DMS114 treated with DMSO at 0.1 percent for 48 hours (cell line): ENCODE results near the gene HCST.
"Not testable (repeated sequence)": the region's sequence is repeated elsewhere in the genome, so short reads cannot be mapped to it uniquely, and the experiment has no call there.

Experiments used
- DNase-seq: peaks from one replicate; lab custom pipeline; 2025; ENCODE audit not compliant: unreplicated experiment; lab: John Stamatoyannopoulos, UW

HCST gene

DNA sequence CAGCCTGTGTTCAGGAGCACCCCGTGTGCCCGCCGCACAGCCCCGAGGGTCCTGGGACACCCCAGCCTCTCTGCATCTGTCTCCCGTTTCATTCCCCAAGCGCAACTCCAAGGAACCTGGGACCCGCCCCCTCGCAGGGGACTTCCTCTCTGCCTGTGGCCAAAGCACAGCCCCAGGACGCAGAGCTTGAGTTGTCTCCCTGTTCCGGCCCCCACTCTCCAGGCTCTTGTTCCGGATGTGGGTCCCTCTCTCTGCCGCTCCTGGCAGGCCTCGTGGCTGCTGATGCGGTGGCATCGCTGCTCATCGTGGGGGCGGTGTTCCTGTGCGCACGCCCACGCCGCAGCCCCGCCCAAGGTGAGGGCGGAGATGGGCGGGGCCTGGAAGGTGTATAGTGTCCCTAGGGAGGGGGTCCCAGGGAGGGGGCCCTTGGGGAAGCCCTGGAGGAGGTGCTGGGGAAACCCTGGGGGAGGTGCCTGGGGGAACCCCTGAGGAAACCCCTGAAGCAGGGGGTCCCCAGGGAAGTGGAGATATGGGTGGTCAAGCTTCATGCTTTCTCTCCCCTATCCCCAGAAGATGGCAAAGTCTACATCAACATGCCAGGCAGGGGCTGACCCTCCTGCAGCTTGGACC lies 1.3 kb downstream of the HCST start:
- peak; percentile 46 for DNase-seq

DNA sequence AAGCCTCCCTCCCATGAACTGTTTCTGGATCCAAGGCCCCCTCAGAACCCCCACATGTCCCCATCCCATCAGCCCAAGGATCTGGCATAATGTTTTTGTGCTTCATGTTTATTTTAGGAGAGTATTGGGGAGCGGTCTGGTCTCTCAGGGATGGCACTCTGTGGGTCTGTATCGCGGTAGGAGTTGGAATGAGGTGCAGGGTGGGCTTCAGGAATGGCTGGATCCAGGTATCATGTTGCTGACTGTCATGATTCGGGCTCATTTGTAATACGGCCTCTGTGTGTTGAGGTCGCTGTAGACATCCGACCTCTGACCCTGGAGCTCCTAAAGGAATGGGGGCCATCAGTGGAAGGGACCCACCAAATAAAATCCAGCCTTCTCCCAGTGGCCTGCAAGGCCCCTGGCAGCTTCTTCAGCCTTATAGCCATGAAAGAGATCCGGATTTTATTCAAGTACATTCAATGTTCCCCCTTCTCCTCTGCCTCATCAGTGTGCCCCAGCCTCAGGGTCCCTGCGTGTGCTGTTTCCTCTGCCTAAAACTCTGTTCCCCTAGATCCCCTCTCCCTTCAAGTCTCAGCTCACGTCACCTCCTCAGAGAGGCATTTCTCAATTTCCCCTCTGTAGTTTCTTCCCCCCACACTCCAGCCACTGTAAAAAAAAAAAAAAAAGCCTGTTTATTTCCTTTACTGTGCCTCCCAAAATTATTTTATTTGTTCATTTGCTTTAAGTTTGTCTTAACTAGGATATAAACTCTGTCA lies 2.2 kb downstream of the HCST start:
- no peak for DNase-seq

DNA sequence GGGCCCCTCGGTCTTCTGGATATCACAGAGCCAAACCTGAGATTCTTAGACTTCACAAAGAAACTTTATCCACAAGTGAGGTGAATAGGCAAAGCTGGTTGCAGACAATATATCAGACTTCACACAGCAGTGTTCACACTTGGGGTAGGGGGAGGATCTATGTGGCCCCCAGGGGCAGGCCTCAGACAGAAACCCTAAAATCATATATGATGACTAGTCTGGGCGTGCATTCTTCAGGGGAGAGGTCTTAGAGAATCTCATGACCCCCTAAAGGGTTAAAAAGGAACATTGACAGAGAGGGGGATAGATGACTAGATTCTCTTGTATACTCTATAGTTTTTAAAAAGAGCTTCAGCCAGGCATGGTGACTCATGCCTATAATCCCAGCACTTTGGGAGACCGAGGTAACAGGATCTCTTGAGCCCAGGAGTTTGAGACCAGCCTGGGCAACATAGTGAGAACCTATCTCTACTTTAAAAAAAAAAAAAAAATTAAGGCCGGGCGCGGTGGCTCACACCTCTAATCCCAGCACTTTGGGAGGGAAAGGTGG lies 2.9 kb downstream of the HCST start:
- DNase-seq, result no peak

DNA sequence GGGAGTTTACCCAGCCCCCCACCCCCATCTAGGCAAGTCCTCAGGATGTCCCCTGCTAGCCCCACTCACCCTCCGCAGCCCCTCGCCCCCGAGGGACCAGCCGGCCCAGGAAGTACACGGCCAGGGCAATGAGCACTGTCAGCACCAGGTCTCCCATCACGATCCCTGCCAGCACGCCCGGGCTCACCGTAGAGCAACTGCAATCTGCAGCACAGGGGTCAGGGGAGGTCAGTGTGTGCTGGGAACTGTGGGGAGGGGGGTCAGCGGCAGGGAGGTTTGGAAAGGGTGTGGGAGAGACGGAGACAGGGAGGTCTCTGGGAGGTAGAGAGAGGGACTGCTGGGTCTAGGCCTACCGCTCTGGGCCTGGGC lies 5.0 kb downstream of the HCST start:
- no peak for DNase-seq

DNA sequence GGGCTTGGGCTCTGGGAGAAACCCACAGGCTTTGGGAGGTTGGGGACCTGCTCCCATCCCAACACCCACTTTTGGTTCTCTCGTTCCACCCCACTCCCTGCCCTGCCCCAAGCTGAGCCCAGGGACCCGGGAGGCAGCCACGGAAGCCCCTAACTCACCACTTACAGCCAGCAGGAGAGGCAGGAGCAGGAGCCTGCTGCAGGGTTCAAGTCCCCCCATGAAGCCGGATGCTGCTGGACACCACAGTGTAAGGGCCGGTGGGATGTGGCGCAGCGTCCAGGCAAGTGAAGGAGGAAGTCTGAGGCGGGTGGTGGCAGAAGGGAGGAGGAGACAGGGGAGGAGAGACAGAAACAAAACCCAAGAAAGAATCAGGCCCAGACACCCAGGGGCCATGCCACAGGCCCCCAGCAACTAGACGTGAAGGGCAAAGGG lies 5.7 kb downstream of the HCST start, which contains the start of gene TYROBP:
Gene TYROBP, minus strand, starts transcription at position 286 of the 432 bp plus-strand sequence. Its CDS starts 67 bp downstream, at position 219.
- no peak for DNase-seq

DNA sequence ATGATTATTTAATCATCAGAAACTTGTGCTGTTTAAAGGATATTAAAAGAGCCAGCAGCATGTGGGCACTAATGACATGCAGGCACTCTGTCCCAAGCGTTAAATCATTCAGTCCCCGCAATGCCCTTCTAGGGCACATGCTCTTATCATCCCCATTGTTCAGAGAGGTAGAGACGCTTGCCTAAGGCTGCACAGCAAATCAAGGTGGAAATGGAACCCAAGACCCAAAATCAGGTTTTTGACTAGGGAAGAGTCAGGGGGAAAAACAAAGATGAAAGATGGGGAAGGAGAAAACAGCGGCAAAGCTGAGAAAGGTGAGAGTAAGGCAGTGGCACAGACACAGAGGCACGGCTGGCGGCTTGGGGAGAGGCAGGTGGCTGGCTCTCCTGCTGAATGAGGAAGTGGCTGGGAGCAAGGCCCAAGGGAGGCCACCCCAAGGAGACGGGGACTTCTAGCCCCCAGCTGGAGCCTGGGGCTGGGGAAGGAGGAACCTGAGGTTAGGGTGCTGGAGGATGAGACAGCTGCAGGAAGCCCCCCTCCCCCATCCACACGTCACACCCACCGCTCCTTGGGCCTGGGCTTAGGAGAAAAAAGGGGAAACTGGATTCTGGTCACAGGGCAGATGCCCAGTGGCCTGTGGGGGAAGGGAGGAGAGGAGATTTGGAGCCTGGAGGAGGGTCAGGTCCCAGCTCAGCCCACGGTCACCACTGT lies 6.8 kb downstream of the HCST start:
- no peak for DNase-seq

DNA sequence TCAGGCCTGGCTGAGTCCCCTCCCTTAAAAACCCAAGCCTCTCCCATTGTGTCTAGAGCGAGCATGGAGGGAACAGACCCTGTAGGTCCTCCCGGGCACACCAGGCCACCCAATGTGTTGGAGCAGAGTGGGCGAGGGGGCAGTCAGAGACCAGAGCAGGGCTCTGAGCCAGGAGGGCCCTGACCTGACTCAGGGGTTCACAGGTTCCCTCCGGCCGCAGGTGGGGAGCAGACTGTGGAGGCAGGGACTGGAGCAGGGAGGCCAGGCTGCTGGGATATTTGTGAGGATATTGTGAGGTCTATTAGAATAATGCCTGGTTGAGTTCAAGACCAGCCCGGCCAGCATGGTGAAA lies 7.3 kb downstream of the HCST start:
- DNase-seq, result no peak

DNA sequence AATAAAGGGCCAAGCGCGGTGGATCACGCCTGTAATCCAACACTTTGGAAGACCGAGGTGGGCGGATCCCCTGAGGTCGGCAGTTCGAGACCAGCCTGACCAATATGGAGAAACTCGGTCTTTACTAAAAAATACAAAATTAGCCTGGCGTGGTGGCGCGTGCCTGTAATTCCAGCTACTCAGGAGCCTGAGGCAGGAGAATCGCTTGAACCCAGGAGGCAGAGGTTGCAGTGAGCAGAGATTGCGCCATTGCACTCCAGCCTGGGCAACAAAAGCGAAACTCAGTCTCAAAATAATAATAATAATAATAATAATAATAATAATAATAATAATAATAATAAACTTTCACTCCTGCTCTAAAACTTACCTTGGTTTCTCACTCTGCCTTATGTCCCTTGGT lies 8.0 kb downstream of the HCST start:
- not testable (repeated sequence) for DNase-seq

DNA sequence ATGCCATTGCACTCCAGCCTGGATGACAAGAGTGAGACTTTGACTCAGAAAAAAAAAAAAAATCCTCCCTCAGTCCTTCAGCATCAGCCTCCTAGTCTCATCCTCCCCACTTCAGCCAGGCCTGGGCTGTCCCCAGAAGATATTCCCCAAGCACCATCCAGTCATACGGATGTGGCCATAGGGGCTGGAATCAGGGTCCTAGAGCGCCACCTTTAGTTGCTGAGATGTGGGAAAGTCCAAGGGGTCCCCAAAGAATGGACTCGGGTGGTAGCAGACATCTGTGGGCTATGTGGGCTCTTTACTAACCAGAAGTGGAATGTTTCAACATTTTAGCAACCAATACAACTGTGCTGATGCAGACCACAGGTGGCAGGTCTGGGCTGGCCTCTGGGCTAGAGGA lies 8.8 kb downstream of the HCST start:
- DNase-seq, result no peak

DNA sequence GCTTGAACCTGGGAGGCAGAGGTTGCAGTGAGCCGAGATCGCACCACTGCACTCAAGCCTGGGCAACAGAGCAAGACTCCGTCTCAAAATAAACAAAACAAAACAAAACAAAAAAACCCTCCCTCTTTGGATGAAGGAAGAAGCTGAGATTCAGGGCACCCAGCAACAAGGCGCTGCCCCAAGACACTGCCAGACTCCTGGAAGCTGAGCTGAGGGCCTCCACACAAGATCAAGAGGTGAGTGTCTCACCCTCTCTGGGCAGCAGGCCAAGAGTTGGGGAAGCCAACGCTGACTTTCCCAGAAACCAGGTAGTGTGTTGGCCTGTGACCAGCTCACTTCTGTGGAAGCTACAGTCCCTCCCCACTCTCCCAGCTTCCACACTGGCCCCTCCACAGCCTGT lies 9.5 kb downstream of the HCST start:
- no peak for DNase-seq

DNA sequence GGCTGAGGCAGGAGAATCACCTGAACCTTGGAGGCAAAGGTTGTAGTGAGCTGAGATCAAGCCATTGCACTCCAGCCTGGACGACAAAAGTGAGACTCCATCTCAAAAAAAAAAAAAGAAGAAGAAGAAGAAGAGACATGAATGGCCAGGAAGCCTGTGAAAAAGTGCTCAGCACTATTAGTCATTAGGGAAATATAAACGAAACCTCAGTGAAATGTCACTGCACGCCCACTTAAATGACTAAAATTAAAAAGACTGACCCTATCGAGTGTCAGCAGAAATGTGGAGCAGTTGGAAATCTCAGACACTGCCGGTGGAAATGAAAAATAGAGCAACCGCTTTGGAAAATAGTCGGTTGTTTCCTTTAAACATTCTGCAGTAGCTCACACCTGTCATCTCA lies 11.3 kb downstream of the HCST start:
- DNase-seq, result no peak

DNA sequence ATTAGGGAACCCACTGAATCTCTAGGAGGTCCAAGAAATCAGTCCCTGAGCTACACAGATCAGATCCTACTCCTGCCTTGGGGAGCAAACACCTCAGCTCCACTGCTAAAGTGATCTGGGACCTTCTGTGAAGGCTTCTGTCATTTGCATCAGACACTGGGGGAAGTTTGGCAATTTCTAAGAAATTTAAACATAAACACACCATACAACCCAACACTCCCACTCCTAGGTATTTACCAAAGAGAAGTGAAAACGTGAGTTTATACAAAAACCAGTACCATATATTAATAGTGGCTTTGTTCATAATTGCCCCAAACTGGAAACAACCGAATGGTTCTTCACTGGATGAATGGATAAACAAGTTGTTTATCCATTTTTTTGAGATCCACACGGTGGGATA lies 13.1 kb downstream of the HCST start:
- DNase-seq, result no peak

DNA sequence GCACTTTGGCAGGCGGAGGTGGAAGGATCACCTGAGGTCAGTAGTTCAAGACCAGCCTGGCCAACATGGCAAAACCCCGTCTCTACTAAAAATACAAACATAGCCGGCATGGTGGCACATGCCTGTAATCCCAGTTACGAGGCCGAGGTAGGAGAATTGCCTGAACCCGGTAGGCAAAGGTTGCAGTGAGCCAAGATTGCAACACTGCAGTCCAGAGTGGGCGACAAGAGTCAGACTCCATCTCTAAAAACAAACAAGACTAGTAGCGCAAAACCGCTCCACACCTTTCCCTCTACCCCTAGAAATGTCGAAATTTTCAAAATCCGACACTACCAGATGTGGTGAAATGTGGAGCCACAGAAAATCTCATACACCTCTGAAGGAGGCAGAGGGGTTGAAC lies 17.0 kb downstream of the HCST start:
- no peak for DNase-seq

DNA sequence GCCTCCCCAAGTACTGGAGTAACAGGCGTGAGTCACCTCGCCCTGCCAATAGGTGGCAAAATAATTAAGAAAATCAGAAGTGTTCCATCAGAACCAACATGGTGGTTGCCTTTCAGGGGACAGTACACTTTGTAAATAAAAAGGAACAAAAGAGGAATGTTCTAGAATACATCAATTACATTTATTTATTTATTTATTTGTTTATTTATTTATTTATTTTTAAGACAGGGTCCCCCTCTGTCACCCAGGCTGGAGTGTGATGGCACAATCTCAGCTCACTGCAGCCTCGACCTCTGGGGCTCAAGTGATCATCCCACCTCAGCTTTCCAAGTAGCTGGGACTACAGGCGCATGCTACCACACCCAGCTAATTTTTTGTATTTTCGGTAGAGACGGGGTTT lies 18.7 kb downstream of the HCST start:
- no peak for DNase-seq

DNA sequence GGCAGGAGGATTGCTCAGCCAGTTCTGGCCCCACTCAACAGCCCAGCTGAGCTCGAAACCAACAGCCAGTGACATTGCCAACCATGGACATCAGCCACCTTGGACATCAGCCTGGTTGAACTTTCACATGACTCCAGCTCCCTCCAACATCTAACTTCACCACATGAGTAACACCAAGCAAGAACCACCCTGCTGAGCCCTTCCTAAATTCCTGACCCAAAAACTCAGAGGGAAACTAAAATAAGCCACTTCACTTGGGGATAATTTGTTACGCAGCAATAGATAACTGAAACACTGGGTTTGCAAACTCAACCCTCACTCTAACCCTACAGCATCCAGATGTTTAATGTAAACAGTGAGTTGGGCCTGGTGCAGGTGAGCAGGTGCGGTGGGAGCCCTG lies 23.2 kb downstream of the HCST start:
- no peak for DNase-seq

DNA sequence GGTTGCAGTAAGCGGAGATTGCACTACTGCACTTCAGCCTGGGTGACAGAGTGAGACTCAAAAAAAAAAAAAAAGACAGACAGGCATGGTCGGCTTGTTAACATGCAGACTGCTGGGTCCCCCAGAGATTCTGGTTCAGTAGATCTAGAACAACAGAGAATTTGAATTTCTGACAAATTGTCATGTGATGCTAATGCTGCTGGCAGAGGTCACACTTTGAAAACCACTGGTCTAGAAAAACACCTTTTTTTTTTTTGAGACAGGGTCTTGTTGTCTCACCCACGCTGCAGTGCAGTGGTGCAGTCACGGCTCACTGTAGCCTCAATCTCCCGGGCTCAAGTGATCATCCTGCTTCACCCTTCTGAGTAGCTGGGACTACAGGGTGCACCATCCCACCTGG lies 26.2 kb downstream of the HCST start:
- DNase-seq, result no peak

DNA sequence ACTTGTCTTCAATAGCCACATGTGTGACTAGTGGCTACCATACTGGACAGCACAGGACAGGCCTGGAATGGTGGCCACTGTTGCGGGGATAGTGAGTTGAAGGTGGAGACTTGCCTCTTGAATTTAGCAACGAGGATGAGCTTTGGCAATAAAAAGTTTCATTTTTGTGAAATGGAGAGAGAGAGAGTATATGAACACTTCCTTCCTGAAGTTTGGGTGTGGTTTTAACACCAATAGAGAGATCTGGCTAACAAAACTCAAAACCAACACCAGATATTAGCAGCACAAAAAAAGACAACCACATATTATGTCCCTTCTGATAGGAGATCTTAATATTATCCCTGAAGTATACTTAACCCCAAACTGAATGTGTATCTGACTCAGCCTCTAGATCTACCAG lies 27.5 kb downstream of the HCST start:
- no peak for DNase-seq

DNA sequence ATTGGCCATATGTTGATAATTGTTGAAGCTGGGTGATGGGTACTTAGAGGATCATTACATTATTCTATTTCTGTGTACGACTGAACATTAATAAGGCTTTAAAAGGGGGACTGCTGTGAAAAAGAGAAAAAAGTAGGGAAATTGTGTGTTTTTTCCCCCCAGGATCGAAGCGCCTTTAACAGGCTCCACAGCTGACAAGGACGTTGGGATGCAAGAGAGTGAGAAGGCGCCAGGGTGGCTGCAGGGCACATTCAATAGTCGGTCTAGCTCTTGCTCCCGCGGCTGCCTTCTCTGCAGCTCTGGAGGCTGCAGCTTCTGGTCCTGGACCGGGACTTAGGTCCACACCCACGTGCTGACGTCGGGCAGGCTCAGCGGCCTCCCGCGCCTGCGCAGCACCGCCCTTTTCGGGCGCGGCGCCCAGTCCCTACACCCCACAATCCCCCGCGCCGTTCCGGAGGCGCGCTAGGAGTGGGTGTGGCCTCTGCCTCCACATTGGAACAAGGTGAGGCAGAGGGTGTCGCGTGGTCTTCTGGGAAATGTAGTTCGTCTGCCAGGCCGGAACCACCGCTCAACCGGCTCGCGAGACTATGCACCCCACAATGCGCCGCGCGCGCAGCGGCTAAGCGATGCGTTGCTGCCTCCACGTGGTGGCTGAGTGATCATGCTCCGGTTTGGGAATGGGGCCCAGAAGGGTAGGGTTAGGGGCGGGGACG lies 29.0 kb downstream of the HCST start:
- DNase-seq, result peak; percentile 99

DNA sequence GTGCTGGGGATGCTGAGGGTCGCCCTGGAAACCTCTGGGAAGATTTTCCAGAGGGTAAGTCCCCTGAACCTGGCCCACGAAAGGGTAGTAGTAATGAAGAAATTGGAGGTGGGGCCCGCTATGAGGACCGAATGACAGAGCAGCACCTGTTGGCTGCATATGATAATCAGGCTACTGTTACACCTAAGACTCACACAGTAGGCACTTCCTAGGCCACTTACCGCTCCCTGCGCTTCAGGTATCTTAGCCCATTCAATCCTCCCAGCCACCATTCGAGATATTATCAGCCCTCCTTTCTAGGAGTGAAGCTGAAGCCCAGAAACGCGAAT lies 29.5 kb downstream of the HCST start:
- no peak for DNase-seq

DNA sequence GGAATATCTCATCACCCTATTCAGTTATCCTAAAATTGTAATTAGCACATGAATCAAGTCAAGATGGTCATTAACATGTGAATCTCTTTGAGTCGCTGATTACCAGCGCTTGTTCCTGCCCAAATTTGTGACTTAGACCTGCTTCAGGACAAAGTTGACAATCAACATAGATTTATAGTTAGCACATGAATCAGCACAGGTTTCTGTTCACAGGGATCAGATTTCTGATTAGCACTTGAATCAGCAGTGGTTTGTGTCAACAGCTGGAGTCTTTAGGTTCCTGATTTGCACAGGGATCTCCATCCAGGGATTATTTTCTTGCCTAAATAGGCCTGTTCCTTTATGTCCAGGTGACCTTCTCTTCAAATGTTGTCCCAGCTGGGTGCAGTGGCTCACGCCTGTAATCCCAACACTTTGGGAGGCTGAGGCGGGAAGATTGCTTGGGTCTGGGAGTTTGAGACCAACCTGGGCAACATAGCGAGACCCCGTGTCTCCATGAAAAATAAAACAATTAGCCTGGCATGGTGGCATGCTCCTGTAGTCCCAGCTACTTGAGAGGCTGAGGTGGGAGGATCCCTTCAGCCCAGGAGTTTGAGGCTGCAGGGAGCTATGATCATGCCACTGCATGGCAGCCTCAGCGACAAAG lies 30.1 kb downstream of the HCST start:
- no peak for DNase-seq
